Trophoblast cell (in vitro differentiated cells and primary cell): ENCODE data around the gene DAD1.

ENCODE experiments used
- DNase-seq, 2 donors: peaks; one replicate each; pipeline ENCODE4 v3.0.0-alpha.2; 2016
- H2AFZ ChIP-seq: 2 replicates; pipeline ENCODE4 v1.6.1; 2013; ENCODE audit warnings: low read length, moderate library complexity, mild to moderate bottlenecking; ENCODE audit not compliant: insufficient read depth, poor library complexity
- H2AK5ac ChIP-seq: 2 replicates; pipeline ENCODE4 v1.6.1; 2013; ENCODE audit warnings: mild to moderate bottlenecking, low read length
- H2BK120ac ChIP-seq: 2 replicates; pipeline ENCODE4 v1.6.1; 2013; ENCODE audit warnings: low read length, mild to moderate bottlenecking, moderate library complexity; ENCODE audit not compliant: insufficient read depth, poor library complexity
- H2BK12ac ChIP-seq: 2 replicates; pipeline ENCODE4 v1.6.1; 2013; ENCODE audit warnings: mild to moderate bottlenecking, low read length, moderate library complexity
- H2BK5ac ChIP-seq: 2 replicates; pipeline ENCODE4 v1.6.1; 2013; ENCODE audit warnings: low read length, low read depth, moderate library complexity, mild to moderate bottlenecking; ENCODE audit not compliant: poor library complexity
- H3K14ac ChIP-seq: 2 replicates; pipeline ENCODE4 v1.6.1; 2013; ENCODE audit warnings: mild to moderate bottlenecking, low read length
- H3K18ac ChIP-seq: 2 replicates; pipeline ENCODE4 v1.6.1; 2013; ENCODE audit warnings: mild to moderate bottlenecking, low read length
- H3K23ac ChIP-seq: 2 replicates; pipeline ENCODE4 v1.6.1; 2013; ENCODE audit warnings: low read length
- H3K27ac ChIP-seq: 2 replicates; pipeline ENCODE4 v1.5.1; 2013; ENCODE audit warnings: low read depth, mild to moderate bottlenecking, inconsistent platforms, low read length, moderate library complexity
- H3K27me3 ChIP-seq: 2 replicates; pipeline ENCODE4 v1.6.1; 2013; ENCODE audit warnings: inconsistent platforms, mild to moderate bottlenecking, low read length, moderate library complexity; ENCODE audit not compliant: insufficient read depth
- H3K36me3 ChIP-seq, 2 experiments: 1 replicate in 1 of 2; 2 replicates in 1 of 2; pipeline ENCODE4 v1.6.1; 2013; ENCODE audit warnings: low read length in 2 of 2, mild to moderate bottlenecking in 2 of 2, moderate library complexity in 1 of 2; ENCODE audit not compliant: insufficient read depth in 2 of 2, control insufficient read depth in 1 of 2
- H3K4ac ChIP-seq: 2 replicates; pipeline ENCODE4 v1.6.1; 2013; ENCODE audit warnings: low read depth, mild to moderate bottlenecking, low read length, moderate library complexity
- H3K4me1 ChIP-seq, 2 experiments: 1 replicate in 1 of 2; 2 replicates in 1 of 2; pipeline ENCODE4 v1.6.1; 2013; ENCODE audit warnings: low read length in 2 of 2, mild to moderate bottlenecking in 2 of 2, moderate library complexity in 1 of 2; ENCODE audit not compliant: insufficient read depth in 2 of 2, control insufficient read depth in 1 of 2
- H3K4me2 ChIP-seq: 2 replicates; pipeline ENCODE4 v1.6.1; 2013; ENCODE audit warnings: inconsistent platforms, mild to moderate bottlenecking, low read length, moderate library complexity
- H3K4me3 ChIP-seq: 2 replicates; pipeline ENCODE4 v1.5.1; 2013; ENCODE audit warnings: mild to moderate bottlenecking, low read depth, low read length, inconsistent platforms
- H3K79me1 ChIP-seq: one replicate; pipeline ENCODE4 v1.6.1; 2013; ENCODE audit warnings: low read length
- H3K79me2 ChIP-seq: 2 replicates; pipeline ENCODE4 v1.6.1; 2013; ENCODE audit warnings: low read length, mild to moderate bottlenecking; ENCODE audit not compliant: control insufficient read depth, insufficient read depth, poor library complexity
- H3K9ac ChIP-seq: 2 replicates; pipeline ENCODE4 v1.6.1; 2013; ENCODE audit warnings: mild to moderate bottlenecking, low read length
- H3K9me3 ChIP-seq: 2 replicates; pipeline ENCODE4 v1.6.1; 2013; ENCODE audit warnings: low read depth, mild to moderate bottlenecking, control low read depth, inconsistent platforms, low read length; ENCODE audit not compliant: insufficient read depth
- H4K12ac ChIP-seq: 2 replicates; pipeline ENCODE4 v1.6.1; 2013; ENCODE audit warnings: low read depth, mild to moderate bottlenecking, low read length, moderate library complexity
- H4K8ac ChIP-seq: 2 replicates; pipeline ENCODE4 v1.6.1; 2013; ENCODE audit warnings: low read depth, mild to moderate bottlenecking, low read length, moderate library complexity
- H4K91ac ChIP-seq: one replicate; pipeline ENCODE4 v1.6.1; 2013; ENCODE audit warnings: low read depth, mild to moderate bottlenecking, low read length, moderate library complexity
- WGBS: extraction: QIAGEN DNeasy Blood & Tissue Kit; methylation state at CpG from one replicate; pipeline ENCODE4 v1.1.7; 2013; ENCODE audit warnings: missing lambda C conversion rate; ENCODE audit not compliant: insufficient read length, insufficient coverage; ENCODE audit errors: extremely low coverage; 5-methylcytosine and 5-hydroxymethylcytosine counted together

Gene DAD1

GRCh38 chr14:22524115-22524783 lies 64.8 kb downstream of the DAD1 start:
- H2BK5ac ChIP-seq = no peak overlapping the region
- H3K4me2 ChIP-seq = no peak overlapping the region
- H3K4ac ChIP-seq = no peak overlapping the region
- H4K8ac ChIP-seq = no peak overlapping the region
- H2BK120ac ChIP-seq = no peak overlapping the region
- H3K4me3 ChIP-seq = no peak overlapping the region
- WGBS = no CpG with 5 or more reads among the region's 11 CpGs
- H3K9me3 ChIP-seq = no peaks in the 10 kb centered on the region
- no peak overlapping the region for H4K91ac ChIP-seq
- H3K4me1 ChIP-seq = no peaks in the 10 kb centered on the region
- no peaks in the 10 kb centered on the region for H3K79me2 ChIP-seq
- no peak overlapping the region for H2AFZ ChIP-seq
- DNase-seq = no peak
- H3K14ac ChIP-seq = no peak overlapping the region
- no peaks in the 10 kb centered on the region for H3K36me3 ChIP-seq
- no peaks in the 10 kb centered on the region for H3K27me3 ChIP-seq
- no peak overlapping the region for H3K27ac ChIP-seq
- H3K18ac ChIP-seq = no peak overlapping the region
- no peaks in the 10 kb centered on the region for H3K79me1 ChIP-seq
- H2AK5ac ChIP-seq = no peak overlapping the region
- H4K12ac ChIP-seq = no peak overlapping the region
- H3K23ac ChIP-seq = no peak overlapping the region
- no peak overlapping the region for H2BK12ac ChIP-seq
- H3K9ac ChIP-seq = no peak overlapping the region

GRCh38 chr14:22523283-22523682 lies 65.7 kb downstream of the DAD1 start:
- Histone ChIP-seq H3K79me1 (no peaks in the 10 kb centered on the region), H3K27ac (no peak overlapping the region), H2BK5ac (no peak overlapping the region), H3K36me3 (no peaks in the 10 kb centered on the region), H4K91ac (no peak overlapping the region), H3K4me1 (peaks cover under 1 to 2% of the 10 kb centered on the region in 2 experiments), H3K27me3 (no peaks in the 10 kb centered on the region), H3K9ac (no peak overlapping the region), H4K12ac (no peak overlapping the region), H3K4me3 (no peak overlapping the region), H3K4ac (no peak overlapping the region), H3K9me3 (no peaks in the 10 kb centered on the region), H2BK120ac (no peak overlapping the region), H2BK12ac (no peak overlapping the region), H4K8ac (no peak overlapping the region), H2AFZ (no peak overlapping the region), H3K14ac (no peak overlapping the region), H3K4me2 (no peak overlapping the region), H3K18ac (no peak overlapping the region), H2AK5ac (no peak overlapping the region), H3K23ac (no peak overlapping the region), H3K79me2 (no peaks in the 10 kb centered on the region)
- DNase-seq = no peak

- H2AFZ ChIP-seq = no peak overlapping the region
- H3K79me1 ChIP-seq = no peaks in the 10 kb centered on the region
- H3K4me1 ChIP-seq = peaks cover 2 to 10% of the 10 kb centered on the region in 2 experiments
- H2BK5ac ChIP-seq = no peak overlapping the region
- no CpG with 5 or more reads among the region's 1 CpG for WGBS
- no peak for DNase-seq
- H3K14ac ChIP-seq = no peak overlapping the region
- no peak overlapping the region for H3K27ac ChIP-seq
- no peak overlapping the region for H3K4ac ChIP-seq
- H3K79me2 ChIP-seq = no peaks in the 10 kb centered on the region
- no peak overlapping the region for H2BK12ac ChIP-seq
- no peak overlapping the region for H3K18ac ChIP-seq
- no peak overlapping the region for H4K91ac ChIP-seq
- no peak overlapping the region for H2BK120ac ChIP-seq
- H2AK5ac ChIP-seq = no peak overlapping the region
- no peak overlapping the region for H3K4me2 ChIP-seq
- no peak overlapping the region for H3K23ac ChIP-seq
- H4K8ac ChIP-seq = no peak overlapping the region
- H3K36me3 ChIP-seq = no peaks in the 10 kb centered on the region
- no peaks in the 10 kb centered on the region for H3K27me3 ChIP-seq
- H4K12ac ChIP-seq = no peak overlapping the region
- no peak overlapping the region for H3K4me3 ChIP-seq
- H3K9ac ChIP-seq = no peak overlapping the region
- no peaks in the 10 kb centered on the region for H3K9me3 ChIP-seq
Observed at GRCh38 chr14:22522466-22522957, 66.5 kb downstream of the DAD1 start.

- H4K8ac ChIP-seq = no peak overlapping the region
- no peak overlapping the region for H2BK12ac ChIP-seq
- peaks cover 5 to 13% of the 10 kb centered on the region in 2 experiments for H3K4me1 ChIP-seq
Observed at GRCh38 chr14:22521449-22522239, 67.4 kb downstream of the DAD1 start.

More at GRCh38 chr14:22521449-22522239, 67.4 kb downstream of the DAD1 start:
- Histone ChIP-seq H3K9me3 (no peaks in the 10 kb centered on the region), H2BK5ac (no peak overlapping the region), H4K12ac (no peak overlapping the region), H3K18ac (no peak overlapping the region), H3K9ac (no peak overlapping the region), H3K4me2 (no peak overlapping the region), H2AK5ac (no peak overlapping the region), H4K91ac (no peak overlapping the region), H3K23ac (no peak overlapping the region), H3K79me1 (no peaks in the 10 kb centered on the region), H2BK120ac (no peak overlapping the region), H3K27ac (no peak overlapping the region), H3K4ac (no peak overlapping the region), H3K27me3 (no peaks in the 10 kb centered on the region), H3K14ac (no peak overlapping the region), H2AFZ (no peak overlapping the region), H3K36me3 (no peaks in the 10 kb centered on the region), H3K4me3 (no peak overlapping the region), H3K79me2 (no peaks in the 10 kb centered on the region)
- no peak for DNase-seq
- WGBS = no CpG with 5 or more reads among the region's 4 CpGs
